ENCODE measurements around the gene TMEM248.
"Not testable (repeated sequence)": the region's sequence is repeated elsewhere in the genome, so short reads cannot be mapped to it uniquely, and the experiment has no call there.

Gene TMEM248, protein sequence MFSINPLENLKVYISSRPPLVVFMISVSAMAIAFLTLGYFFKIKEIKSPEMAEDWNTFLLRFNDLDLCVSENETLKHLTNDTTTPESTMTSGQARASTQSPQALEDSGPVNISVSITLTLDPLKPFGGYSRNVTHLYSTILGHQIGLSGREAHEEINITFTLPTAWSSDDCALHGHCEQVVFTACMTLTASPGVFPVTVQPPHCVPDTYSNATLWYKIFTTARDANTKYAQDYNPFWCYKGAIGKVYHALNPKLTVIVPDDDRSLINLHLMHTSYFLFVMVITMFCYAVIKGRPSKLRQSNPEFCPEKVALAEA

GRCh38 chr7:66920769-66921395 lies at the start of gene TMEM248:
Gene TMEM248, plus strand, starts transcription at chr7:66921225. Its CDS starts 20,641 bp downstream, at chr7:66941866.
- peak; percentile 83 for DNase-seq

- no peak for DNase-seq
Measured at GRCh38 chr7:66873476-66873875, 47.5 kb upstream of the TMEM248 start.

DNA sequence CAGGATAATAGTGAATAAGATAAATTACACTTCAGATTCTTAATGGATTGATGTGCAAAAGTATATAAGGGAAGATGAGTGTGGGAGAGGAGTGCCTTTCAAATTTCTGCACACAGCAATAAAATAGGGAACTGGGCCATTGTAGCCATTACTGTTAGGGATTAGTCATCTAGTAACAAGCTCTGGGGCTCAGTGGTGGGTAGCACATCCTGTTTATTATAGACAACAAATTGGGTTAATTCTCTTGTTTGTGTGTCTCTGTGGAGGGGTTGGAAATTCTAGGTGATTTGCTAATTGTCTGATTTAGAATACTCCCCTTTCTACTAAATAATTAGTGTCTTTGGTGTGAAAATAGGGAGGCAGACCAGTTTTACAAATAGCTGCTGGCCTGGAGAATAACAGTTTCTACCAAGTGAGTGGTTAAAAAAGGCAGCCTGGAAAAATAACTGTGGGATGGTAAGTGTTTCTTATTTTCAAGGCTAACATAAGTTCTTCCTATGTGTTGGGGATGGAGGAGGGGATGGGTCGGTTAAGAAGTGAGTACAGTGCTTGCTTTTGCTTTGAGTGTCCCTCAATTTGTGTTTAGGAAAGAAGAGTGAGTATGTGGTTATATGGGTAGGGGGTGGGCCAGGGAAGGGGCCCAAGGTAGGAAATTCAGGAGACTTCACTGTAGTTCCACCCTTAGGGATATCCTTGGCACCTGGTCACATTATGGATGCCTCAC lies 43.3 kb upstream of the TMEM248 start:
- no peak for DNase-seq

DNA sequence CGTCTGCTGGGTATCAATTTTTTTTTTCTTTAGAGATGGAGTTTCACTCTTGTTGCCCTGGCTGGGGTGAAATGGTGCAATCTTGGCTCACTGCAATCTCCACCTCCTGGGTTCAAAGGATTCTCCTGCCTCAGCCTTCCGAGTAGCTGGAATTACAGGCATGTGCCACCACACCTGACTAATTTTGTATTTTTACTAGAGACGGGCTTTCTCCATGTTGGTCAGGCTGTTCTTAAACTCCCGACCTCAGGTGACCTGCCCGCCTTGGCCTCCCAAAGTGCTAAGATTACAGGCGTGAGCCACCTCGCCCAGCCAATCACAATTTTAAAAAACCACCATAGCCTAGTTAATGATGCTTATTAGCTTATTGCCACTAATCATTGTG lies 42.7 kb upstream of the TMEM248 start:
- not testable (repeated sequence) for DNase-seq

DNA sequence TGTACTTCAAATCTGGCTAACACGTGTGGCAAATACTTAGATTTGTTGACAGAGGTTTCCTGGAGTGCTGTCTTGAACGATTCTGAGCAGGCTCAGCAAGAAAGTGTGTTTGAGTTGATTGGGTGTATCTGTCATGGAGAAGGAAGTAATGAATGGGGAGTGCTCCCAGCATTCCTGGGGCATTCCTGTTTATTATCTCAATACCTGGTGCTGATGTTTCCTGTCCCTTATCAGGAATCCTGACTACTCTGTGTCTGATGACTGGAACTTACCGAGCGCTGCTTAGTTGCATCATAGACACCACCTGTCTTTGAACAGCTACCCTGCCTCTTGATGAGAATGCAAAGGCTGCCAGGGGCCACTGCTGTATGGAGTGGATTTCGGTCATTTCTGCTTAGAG lies 41.0 kb upstream of the TMEM248 start:
- DNase-seq, result no peak

DNA sequence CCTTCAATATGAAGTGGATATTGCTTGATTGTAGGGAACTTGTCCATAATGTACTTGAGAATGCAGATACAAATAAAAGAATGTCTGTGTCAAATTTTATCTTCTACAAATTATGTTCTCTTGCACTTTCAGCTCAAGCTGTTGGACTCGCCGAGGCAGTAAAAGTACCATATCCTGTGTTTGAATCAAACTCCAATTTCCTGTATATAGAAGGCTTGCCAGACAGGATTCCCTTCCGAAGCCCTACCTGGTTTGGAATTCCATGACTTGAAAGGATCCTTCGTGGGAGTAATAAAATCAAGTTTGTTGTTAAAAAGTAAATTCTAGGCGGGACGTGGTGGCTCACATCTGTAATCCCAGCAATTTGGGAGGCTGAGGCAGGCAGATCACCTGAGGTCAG lies 40.4 kb upstream of the TMEM248 start:
- DNase-seq, result not testable (repeated sequence)

- DNase-seq, result no peak
Measured at GRCh38 chr7:66883716-66884115, 37.3 kb upstream of the TMEM248 start.

DNA sequence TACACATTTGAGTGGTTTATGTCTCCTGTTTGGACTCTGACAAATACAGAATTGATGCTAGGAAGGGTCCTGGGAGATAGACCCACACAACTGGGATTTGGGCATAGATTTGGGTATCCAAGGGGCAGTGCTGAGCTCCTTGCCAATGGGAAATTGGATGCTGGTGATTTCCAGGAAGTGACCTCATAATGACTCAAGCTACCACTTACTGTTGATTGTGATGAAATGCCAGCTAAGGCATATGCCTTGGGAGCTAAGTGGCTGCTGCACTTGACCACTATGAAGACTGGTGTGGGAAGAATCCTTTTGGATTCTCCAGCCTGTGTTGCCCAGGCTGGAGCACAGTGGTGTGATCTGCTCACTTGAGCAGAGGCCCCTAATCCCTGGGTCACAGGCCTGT lies 36.5 kb upstream of the TMEM248 start:
- DNase-seq, result not testable (repeated sequence)

- DNase-seq, result no peak
Measured at GRCh38 chr7:66886152-66886551, 34.9 kb upstream of the TMEM248 start.

GRCh38 chr7:66888223-66888622 lies 32.8 kb upstream of the TMEM248 start:
- DNase-seq, result not testable (repeated sequence)

DNA sequence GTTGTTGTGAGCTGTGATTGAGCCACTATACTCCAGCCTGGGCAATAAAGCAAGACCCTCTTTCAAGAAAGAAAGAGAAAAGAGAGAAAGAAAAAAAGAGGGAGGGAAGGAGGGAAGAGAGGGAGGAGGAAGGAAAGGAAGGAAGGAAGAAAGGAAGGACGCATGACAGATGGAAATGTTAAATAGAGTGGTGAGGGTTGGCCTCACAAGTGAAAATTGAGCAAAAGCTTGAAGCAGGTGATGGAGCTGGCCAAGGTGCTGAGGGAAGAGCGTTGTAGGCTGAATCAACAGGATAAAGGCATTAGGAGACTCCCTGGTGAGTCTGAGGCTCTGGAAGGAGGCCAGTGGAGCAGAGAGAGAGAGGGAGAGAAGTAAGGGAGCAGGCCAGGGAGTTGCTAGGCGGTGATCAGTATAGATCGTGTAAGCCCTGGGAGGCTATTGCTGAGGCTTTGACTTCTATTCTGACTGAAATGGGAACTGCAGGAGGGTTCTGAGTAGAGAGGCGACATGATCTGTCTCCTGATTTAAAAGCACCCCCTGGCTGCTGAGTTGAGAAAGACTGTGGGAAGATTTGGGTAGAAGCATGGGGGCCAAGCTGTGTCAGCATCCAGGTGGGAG lies 26.5 kb upstream of the TMEM248 start:
- peak; percentile 15 for DNase-seq

DNA sequence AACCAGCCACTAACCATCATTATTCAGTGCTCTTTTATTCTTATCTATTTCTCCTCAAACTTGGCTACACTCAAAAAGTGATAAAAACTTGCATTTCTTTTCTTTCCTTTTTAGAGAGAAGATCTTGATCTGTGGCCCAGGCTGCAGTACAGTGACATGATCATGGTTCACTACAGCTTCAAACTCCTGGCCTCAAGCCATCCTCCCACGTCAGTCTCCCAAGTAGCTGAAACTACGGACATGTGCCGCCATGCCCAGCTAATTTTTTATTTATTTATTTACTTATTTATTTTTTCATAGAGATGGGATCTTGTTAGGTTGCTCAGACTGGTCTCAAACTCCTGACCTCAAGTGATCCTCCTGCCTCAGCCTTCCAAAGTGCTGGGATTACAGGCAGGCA lies 24.6 kb upstream of the TMEM248 start:
- no peak for DNase-seq

DNA sequence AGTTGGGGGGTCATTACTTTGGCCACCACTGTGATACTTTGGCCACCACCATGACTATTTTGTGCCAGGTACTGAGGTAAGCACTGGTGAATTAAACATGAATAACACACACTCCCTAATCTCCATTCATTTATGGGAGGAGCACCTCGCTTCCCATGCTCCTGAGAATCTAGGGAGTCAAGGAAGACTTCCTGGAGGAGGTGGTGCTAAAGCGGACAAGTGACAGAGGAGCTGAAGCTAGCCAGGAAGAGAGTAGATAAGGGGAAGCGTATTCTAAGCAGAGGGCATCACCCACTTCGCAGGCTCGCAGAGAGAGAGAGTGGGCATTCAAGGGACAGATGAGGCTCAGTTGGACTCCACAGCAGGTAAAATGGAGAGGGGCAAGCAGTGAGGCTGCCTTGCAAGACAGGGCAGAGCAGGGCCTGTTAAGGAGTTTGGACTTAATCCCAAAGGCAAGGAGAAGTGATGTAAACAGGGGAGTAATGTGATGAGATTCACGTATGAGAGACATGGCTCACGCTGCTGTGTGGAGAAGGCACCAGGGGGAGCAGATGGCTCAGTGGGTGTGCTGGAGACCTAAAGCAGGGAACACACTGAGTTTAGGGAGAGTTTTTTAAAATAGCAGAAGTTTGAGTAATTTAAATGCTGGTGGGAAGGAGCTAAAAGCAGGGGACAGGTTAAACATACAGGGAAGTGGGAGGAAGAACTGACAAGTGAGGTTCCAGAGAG lies 21.3 kb upstream of the TMEM248 start:
- DNase-seq, result no peak

DNA sequence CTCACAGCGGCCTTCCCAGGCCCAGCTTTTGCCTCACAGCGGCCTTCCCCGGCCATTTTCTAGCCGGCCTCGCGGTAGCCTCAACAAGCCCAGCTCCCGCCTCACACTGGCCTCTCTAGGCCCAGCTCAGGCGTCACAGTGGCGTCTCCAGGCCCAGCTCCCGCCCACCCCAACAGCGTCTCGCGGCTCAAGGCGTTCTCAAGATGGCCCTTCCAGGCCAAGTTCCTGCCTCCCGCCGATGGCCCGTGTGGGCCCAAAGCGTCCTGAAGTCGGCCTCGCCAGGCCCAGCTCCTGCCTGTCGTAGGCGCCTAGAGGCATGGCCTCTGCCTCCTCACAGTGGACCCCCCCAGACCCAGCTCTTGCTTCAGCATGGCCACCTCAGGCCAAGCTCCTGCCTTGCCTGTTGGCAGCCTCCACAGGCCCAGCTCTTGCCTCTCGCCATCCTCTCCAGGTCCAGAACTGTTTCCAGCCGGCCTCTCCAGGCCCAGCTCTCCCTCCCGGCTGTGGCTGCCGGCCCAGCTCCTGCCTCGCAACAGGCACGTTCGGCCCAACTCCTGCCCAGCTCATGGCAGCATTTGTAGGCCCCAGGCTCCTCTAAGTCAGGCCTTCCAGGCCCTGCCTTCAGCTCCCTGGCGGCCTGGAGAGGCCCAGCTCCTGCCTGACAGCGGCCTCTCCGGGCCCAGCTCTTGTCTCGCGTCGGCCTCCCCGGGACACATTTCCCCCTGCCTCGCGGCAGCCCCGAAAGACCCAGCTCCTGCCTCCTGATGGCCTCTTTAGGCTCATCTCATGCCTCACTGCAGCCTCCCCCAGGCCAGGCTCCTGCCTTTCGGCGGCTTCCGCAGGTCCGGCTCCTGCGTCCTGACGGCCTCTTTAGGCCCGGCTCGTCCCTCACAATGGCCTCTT lies 18.8 kb upstream of the TMEM248 start:
- DNase-seq, result no peak

- DNase-seq, result no peak
Measured at GRCh38 chr7:66902844-66903180, 18.2 kb upstream of the TMEM248 start.

- no peak for DNase-seq
Measured at GRCh38 chr7:66903360-66904062, 17.5 kb upstream of the TMEM248 start.

DNA sequence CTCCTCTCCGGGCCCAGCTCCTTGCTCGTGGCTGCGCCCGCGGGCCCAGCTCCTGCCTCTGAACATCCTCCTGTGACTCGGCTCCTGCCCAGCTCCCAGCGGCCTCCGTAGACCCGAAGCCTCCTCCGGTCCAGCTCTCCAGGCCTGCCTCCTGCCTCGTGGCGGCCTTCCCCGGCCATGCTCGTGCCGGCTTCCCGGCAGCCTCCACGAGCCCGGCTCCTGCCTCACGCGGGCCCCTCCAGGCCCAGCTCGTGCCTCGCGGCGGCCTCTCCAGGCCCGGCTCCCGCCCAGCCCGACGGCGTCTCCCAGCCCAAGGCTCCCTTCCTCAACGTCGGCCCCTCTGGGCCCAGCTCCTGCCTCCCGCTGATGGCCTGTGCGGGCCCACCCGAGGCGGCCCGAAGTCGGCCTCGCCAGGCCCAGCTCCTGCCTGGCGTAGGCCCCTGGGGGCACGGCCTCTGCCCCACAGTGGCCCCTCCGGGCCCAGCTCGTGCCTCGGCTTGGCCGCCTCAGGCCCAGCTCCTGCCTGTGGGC lies 16.9 kb upstream of the TMEM248 start:
- DNase-seq, result no peak

DNA sequence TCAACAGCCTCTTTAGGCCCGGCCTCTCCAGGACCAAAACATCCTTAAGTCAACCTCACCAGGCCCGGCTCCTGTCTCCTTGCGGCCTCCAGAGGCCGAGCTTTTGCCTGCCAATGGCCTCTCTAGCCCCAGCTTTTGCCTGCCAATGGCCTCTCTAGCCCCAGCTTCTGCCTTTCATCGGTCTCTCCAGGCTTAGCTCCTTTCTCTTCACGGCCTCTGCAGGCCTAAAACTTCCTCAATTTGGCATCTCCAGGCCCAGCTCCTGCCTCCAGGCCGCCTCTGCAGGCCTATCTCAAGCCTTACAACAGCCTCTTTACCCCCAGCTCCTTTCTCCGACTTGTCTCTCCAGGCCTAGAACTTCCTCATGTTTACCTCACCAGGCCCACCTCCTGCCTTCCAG lies 15.7 kb upstream of the TMEM248 start:
- no peak for DNase-seq

GRCh38 chr7:66905689-66906088 lies 15.3 kb upstream of the TMEM248 start:
- DNase-seq, result no peak

DNA sequence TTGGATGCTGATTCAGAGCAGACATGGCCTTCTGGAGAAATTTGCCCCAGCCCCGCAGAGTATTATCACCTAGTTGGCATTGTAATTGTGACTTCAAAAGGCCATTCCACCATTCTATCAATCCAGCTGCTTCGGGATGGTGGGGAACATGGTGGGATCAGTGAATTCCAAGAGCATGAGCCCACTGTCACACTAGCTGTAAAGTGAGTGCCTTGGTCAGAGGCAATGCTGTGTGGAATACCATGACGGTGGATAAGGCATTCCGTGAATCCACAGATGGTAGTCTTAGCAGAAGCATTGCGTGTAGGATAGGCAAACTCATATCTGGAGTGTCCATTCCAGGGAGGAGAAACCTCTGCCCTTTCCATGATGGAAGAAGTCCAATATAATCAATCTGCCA lies 13.3 kb upstream of the TMEM248 start:
- DNase-seq, result no peak

GRCh38 chr7:66908598-66908997 lies 12.4 kb upstream of the TMEM248 start:
- DNase-seq, result not testable (repeated sequence)
